IMR-90 (cell line): ENCODE measurements around the gene C13orf46. TPM values are rescaled to one million over a fixed set of nuclear protein-coding genes. Genes with fewer than 3 reads are reported as not detected.
A peak's percentile ranks its signal among the peaks of the same experiment; 100 is the strongest.

Source experiments
- ATAC-seq: fragments of 200-7000 bp; cut with Tn5 transposase; 2 replicates; pipeline ENCODE4 v1.9.1; 2020; ENCODE audit warnings: low read depth, mild to moderate bottlenecking, moderate library complexity
- BruUV-seq: library from RNA; stranded (reverse); fragments of 400-500 nt; replicated peaks from 2 replicates; lab custom pipeline; 2021; lab: Mats Ljungman, UMichigan
- CTCF ChIA-PET: fragments of 300-600 bp; formaldehyde crosslinking; extraction: SDS; loops from one replicate; lab custom pipeline; 2021; ENCODE audit warnings: antibody characterized with exemption; lab: Yijun Ruan, JAX
- POLR2A ChIA-PET: fragments of 300-600 bp; sonication (Branson Sonifier 250); formaldehyde crosslinking; loops from one replicate; lab custom pipeline; 2022; ENCODE audit warnings: antibody characterized with exemption; ENCODE audit not compliant: unreplicated experiment; lab: Charles Lee
- DNase-seq: peaks from one replicate; pipeline ENCODE4 v3.0.0; 2013
- H2AFZ ChIP-seq: replicated peaks from 2 replicates; pipeline ENCODE3; 2013; ENCODE audit warnings: low read length, mild to moderate bottlenecking; ENCODE audit not compliant: poor library complexity
- H2AK5ac ChIP-seq: 2 replicates; pipeline ENCODE4 v1.6.1; 2013; ENCODE audit warnings: low read depth, low read length, inconsistent platforms
- H2AK9ac ChIP-seq: replicated peaks from 2 replicates; pipeline ENCODE3; 2013; ENCODE audit warnings: mild to moderate bottlenecking, low read depth, low read length, moderate library complexity; ENCODE audit not compliant: poor library complexity
- H2BK120ac ChIP-seq: 2 replicates; pipeline ENCODE4 v1.6.1; 2013; ENCODE audit warnings: low read depth, low read length, inconsistent platforms
- H2BK15ac ChIP-seq: 3 replicates; pipeline ENCODE4 v1.6.1; 2013; ENCODE audit warnings: low read depth, low read length, inconsistent platforms
- H2BK20ac ChIP-seq: 2 replicates; pipeline ENCODE4 v1.6.1; 2013; ENCODE audit warnings: low read depth, mild to moderate bottlenecking, inconsistent platforms, low read length, moderate library complexity
- H2BK5ac ChIP-seq: 2 replicates; pipeline ENCODE4 v1.6.1; 2013; ENCODE audit warnings: mild to moderate bottlenecking, low read depth, low read length, inconsistent platforms; ENCODE audit not compliant: poor library complexity, severe bottlenecking
- H3K14ac ChIP-seq: replicated peaks from 2 replicates; pipeline ENCODE4 v1.6.1; 2013; ENCODE audit warnings: low read depth, low read length, inconsistent platforms
- H3K18ac ChIP-seq: 2 replicates; pipeline ENCODE4 v1.6.1; 2013; ENCODE audit warnings: low read depth, low read length, control low read depth
- H3K23ac ChIP-seq: 2 replicates; pipeline ENCODE4 v1.6.1; 2013; ENCODE audit warnings: low read depth, low read length, inconsistent platforms
- H3K27ac ChIP-seq: 2 replicates; pipeline ENCODE4 v1.5.1; 2013; ENCODE audit warnings: mild to moderate bottlenecking, control low read depth, low read length; ENCODE audit not compliant: insufficient read depth
- H3K27me3 ChIP-seq: 2 replicates; pipeline ENCODE4 v1.6.1; 2013; ENCODE audit warnings: low read length; ENCODE audit not compliant: control insufficient read depth, insufficient read depth
- H3K36me3 ChIP-seq: 2 replicates; pipeline ENCODE4 v1.6.1; 2013; ENCODE audit warnings: low read length, mixed read lengths; ENCODE audit not compliant: control insufficient read depth, insufficient read depth
- H3K4ac ChIP-seq: 2 replicates; pipeline ENCODE4 v1.6.1; 2013; ENCODE audit warnings: low read depth, low read length, inconsistent platforms
- H3K4me1 ChIP-seq: 2 replicates; pipeline ENCODE4 v1.6.1; 2013; ENCODE audit warnings: low read length, mixed read lengths; ENCODE audit not compliant: control insufficient read depth, insufficient read depth
- H3K4me2 ChIP-seq: 2 replicates; pipeline ENCODE4 v1.6.1; 2013; ENCODE audit warnings: low read depth, mild to moderate bottlenecking, control low read depth, low read length, moderate library complexity
- H3K4me3 ChIP-seq: 2 replicates; pipeline ENCODE4 v1.5.1; 2013; ENCODE audit warnings: low read depth, mild to moderate bottlenecking, control low read depth, low read length, moderate library complexity; ENCODE audit not compliant: insufficient read depth
- H3K56ac ChIP-seq: 2 replicates; pipeline ENCODE4 v1.6.1; 2013; ENCODE audit warnings: low read length, inconsistent platforms; ENCODE audit not compliant: insufficient read depth; ENCODE audit errors: extremely low read depth
- H3K79me1 ChIP-seq, 2 experiments: 2 replicates each; pipeline ENCODE4 v1.6.1; 2013; ENCODE audit warnings: low read length in 2 of 2, inconsistent platforms in 1 of 2, low read depth in 1 of 2
- H3K9ac ChIP-seq: 2 replicates; pipeline ENCODE4 v1.6.1; 2013; ENCODE audit warnings: low read depth, low read length, control low read depth
- H3K9me1 ChIP-seq: 2 replicates; pipeline ENCODE4 v1.6.1; 2013; ENCODE audit warnings: low read length, inconsistent platforms; ENCODE audit not compliant: insufficient read depth
- H3K9me3 ChIP-seq: 2 replicates; pipeline ENCODE4 v1.6.1; 2013; ENCODE audit warnings: low read length; ENCODE audit not compliant: control insufficient read depth, insufficient read depth
- H4K20me1 ChIP-seq: 2 replicates; pipeline ENCODE4 v1.6.1; 2013; ENCODE audit warnings: low read length, inconsistent platforms; ENCODE audit not compliant: insufficient read depth
- H4K5ac ChIP-seq: 2 replicates; pipeline ENCODE4 v1.6.1; 2013; ENCODE audit warnings: mild to moderate bottlenecking, low read depth, low read length, control low read depth
- H4K8ac ChIP-seq, 2 experiments: 2 replicates each; pipeline ENCODE4 v1.6.1; 2013; ENCODE audit warnings: low read depth in 2 of 2, low read length in 2 of 2, control low read depth in 1 of 2, inconsistent platforms in 1 of 2
- H4K91ac ChIP-seq: 2 replicates; pipeline ENCODE4 v1.6.1; 2013; ENCODE audit warnings: low read depth, low read length, inconsistent platforms; ENCODE audit not compliant: insufficient read depth
- BHLHE40 ChIP-seq: fragments of 150-350 bp; IDR thresholded peaks from 2 replicates; pipeline ENCODE4 v1.6.1; 2016; ENCODE audit warnings: mild to moderate bottlenecking, low read depth, low read length
- CEBPB ChIP-seq: IDR thresholded peaks from 2 replicates; pipeline ENCODE4 v1.6.1; 2012; ENCODE audit warnings: low read depth, low read length, improper control_type of control experiment
- CHD1 ChIP-seq: IDR thresholded peaks from 2 replicates; pipeline ENCODE4 v1.6.1; 2012; ENCODE audit warnings: low read depth, low read length, improper control_type of control experiment
- ELK1 ChIP-seq: fragments of 150-350 bp; IDR thresholded peaks from 2 replicates; pipeline ENCODE4 v1.6.1; 2016; ENCODE audit warnings: low read depth, mild to moderate bottlenecking, low read length, moderate library complexity, borderline replicate concordance
- MAZ ChIP-seq: IDR thresholded peaks from 2 replicates; pipeline ENCODE4 v1.6.1; 2012; ENCODE audit warnings: low read depth, mild to moderate bottlenecking, low read length, improper control_type of control experiment, moderate library complexity, borderline replicate concordance
- MXI1 ChIP-seq: IDR thresholded peaks from 2 replicates; pipeline ENCODE4 v1.6.1; 2012; ENCODE audit warnings: low read depth, mild to moderate bottlenecking, low read length, moderate library complexity, borderline replicate concordance
- POLR2A ChIP-seq: IDR thresholded peaks from 2 replicates; pipeline ENCODE4 v1.6.1; 2012; ENCODE audit warnings: mild to moderate bottlenecking, low read depth, low read length
- RCOR1 ChIP-seq: IDR thresholded peaks from 2 replicates; pipeline ENCODE4 v1.6.1; 2012; ENCODE audit warnings: mild to moderate bottlenecking, low read length, improper control_type of control experiment; ENCODE audit not compliant: insufficient replicate concordance
- RFX5 ChIP-seq: IDR thresholded peaks from 2 replicates; pipeline ENCODE4 v1.8.0; 2012; ENCODE audit warnings: low read depth, mild to moderate bottlenecking, low read length, moderate library complexity
- USF2 ChIP-seq: fragments of 150-350 bp; IDR thresholded peaks from 2 replicates; pipeline ENCODE4 v1.6.1; 2017; ENCODE audit warnings: mild to moderate bottlenecking, antibody characterized with exemption, low read length, low read depth
- WGBS, 2 experiments: methylation state at CpG; one replicate each; pipeline versions ENCODE4 v1.1.5 to v1.1.7; 2013; ENCODE audit warnings: missing lambda C conversion rate in 2 of 2; ENCODE audit not compliant: insufficient read length in 1 of 2; ENCODE audit errors: extremely low coverage in 2 of 2; 5-methylcytosine and 5-hydroxymethylcytosine counted together
- dilution Hi-C: fragments of 300-500 bp; cut with HindIII; formaldehyde crosslinking; loops from one replicate; pipeline ENCODE4 v1.14.3; 2018; ENCODE audit warnings: low sequenced_read_pairs; ENCODE audit not compliant: unreplicated experiment
- in situ Hi-C: fragments of 300-500 bp; cut with MboI; formaldehyde crosslinking; loops from 3 replicates; pipeline ENCODE4 v1.14.3; 2019; ENCODE audit warnings: low sequenced_read_pairs, inconsistent platforms, mixed read lengths
- intact Hi-C: fragments of 100-400 bp; cut with micrococcal nuclease; formaldehyde crosslinking; loops from 2 replicates; pipeline ENCODE4 v1.10.0; 2022
- polyA plus RNA-seq, 3 experiments: library from polyadenylated mRNA; depleted of rRNA; stranded (reverse); fragments of >200 nt; gene quantifications; 2 replicates each; pipeline ENCODE4 v1.2.3, GENCODE V29; 2012; ENCODE audit warnings: low replicate concordance in 1 of 3
- total RNA-seq: library from RNA; depleted of rRNA; stranded (reverse); fragments of >200 nt; gene quantifications from 2 replicates; pipeline ENCODE4 v1.2.3, GENCODE V29; 2012

The C13orf46 gene
- total and polyA plus RNA-seq, 2 of the 4 experiments (the other 2 are of a cell fraction) = under 0.01 to 2.1 TPM

GRCh38 chr13:113927661-113928581, 46.0 kb downstream of the C13orf46 start (continued):
- TF ChIP-seq MAZ = peak; percentile 78; the same call in 1 of the 2 replicates
- peak; percentile 99 for TF ChIP-seq CEBPB
- TF ChIP-seq CHD1 = no peak

GRCh38 chr13:113926951-113927660, 46.8 kb downstream of the C13orf46 start:
- dilution Hi-C loops (no loop called here), intact Hi-C loops (no loop called here), in situ Hi-C loops (no loop called here)
- Histone ChIP-seq H3K36me3 (no peaks in the 10 kb centered on the region), H4K8ac (peak overlapping the region; percentile 61 to 95), H2BK20ac (peak overlapping the region; percentile 100), H4K91ac (peak overlapping the region; percentile 99), H2BK15ac (peak overlapping the region; percentile 94; the same call in 2 of the 3 replicates), H3K27me3 (no peaks in the 10 kb centered on the region), H3K79me1 (peaks cover 0 to 47% of the 10 kb centered on the region in 2 experiments; a peak in 2 of 4 replicates), H2BK5ac (peak overlapping the region; percentile 93), H3K9ac (peak overlapping the region; percentile 10), H3K4me1 (peaks cover 29% of the 10 kb centered on the region), H3K56ac (peak overlapping the region; percentile 76), H2AK9ac (peak overlapping the region; percentile 86), H2BK120ac (peak overlapping the region; percentile 99), H3K9me1 (peaks cover 28% of the 10 kb centered on the region), H3K4ac (peak overlapping the region; percentile 100), H2AFZ (peak overlapping the region; percentile 69), H4K20me1 (0 out of 2 replicates have a peak, but pooled peaks cover 4% of the 10 kb centered on the region), H3K9me3 (peaks cover 3% of the 10 kb centered on the region), H3K14ac (peak overlapping the region; percentile 99), H3K27ac (peak overlapping the region; percentile 82), H3K23ac (peak overlapping the region; percentile 100), H2AK5ac (peak overlapping the region; percentile 100), H3K18ac (peak overlapping the region; percentile 91), H3K4me3 (no peak overlapping the region), H3K4me2 (peak overlapping the region; percentile 12; the same call in 1 of the 2 replicates), H4K5ac (peak overlapping the region; percentile 76)
- BruUV-seq = no TSS peak
- CTCF ChIA-PET = no interaction called here
- POLR2A ChIA-PET = no interaction called here
- ATAC-seq = no peak
- WGBS, 2 experiments = 79% methylated on average over 3 of the region's 12 CpGs; no CpG with 5 or more reads in 1 of the 2 experiments
- no peak for DNase-seq
- no peak for TF ChIP-seq ELK1
- no peak for TF ChIP-seq BHLHE40
- no peak for TF ChIP-seq RCOR1
- TF ChIP-seq RFX5 = no peak
- no peak for TF ChIP-seq POLR2A
- no peak for TF ChIP-seq MAZ
- TF ChIP-seq MXI1 = no peak
- TF ChIP-seq CEBPB = no peak
- TF ChIP-seq USF2 = no peak
- TF ChIP-seq CHD1 = no peak
